ENCODE measurements around the gene DGKQ.
A peak's percentile ranks its signal among the peaks of the same experiment; 100 is the strongest.
"Not testable (repeated sequence)": the region's sequence is repeated elsewhere in the genome, so short reads cannot be mapped to it uniquely, and the experiment has no call there.

The DGKQ gene

DNA sequence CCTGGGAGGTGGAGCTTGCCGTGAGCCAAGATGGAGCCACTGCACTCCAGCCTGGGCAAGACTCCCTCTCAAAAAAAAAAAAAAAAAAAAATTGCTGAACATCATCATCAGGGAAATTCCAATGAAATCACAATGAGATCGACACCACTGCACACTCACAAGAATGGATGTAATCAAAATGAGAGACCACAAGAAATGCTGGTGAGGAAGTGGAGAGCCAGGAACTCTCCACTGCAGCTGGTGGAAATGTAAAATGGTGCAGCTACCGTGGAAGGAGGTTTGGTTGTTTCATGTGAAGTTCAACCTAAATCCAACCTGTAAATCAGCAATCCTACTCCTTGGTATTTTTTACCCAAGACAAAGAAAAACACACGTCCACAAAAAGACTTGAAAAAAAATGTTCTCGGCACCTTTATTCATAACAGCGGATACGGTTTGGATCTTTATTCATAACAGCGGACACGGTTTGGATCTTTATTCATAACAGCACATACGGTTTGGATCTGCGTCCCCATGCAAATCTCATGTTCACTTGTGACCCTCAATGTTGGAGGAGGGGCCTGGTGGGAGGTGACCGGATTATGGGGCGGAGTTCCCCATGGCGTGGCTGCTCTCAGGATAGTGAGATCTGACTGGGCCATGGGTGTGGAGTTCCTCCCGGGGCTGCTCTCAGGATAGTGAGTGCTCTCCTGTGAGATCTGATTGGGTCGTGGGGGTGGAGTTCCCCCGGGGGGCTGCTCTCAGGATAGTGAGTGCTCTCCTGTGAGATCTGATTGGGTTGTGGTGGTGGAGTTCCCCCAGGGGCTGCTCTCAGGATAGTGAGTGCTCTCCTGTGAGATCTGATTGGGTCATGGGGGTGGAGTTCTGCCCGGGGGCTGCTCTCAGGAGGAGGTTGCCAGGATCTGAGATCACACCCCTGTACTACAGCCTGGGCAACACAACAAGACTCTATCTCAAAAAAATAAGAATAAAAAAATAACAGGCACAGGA lies 49.0 kb downstream of the DGKQ start:
- WGBS (ENCODE audit: extremely low coverage, insufficient coverage, insufficient read length) = no CpG with 5 or more reads among the region's 18 CpGs
- no peak overlapping the region for H4K91ac ChIP-seq (ENCODE audit: low read depth, low read length)
- no peak overlapping the region for H2BK120ac ChIP-seq (ENCODE audit: insufficient read depth, low read length, poor library complexity)
- no peak overlapping the region for H4K8ac ChIP-seq (ENCODE audit: low read depth, low read length)
- no peak overlapping the region for H3K14ac ChIP-seq (ENCODE audit: low read length)
- H3K27ac ChIP-seq (ENCODE audit: low read depth, low read length) = no peak overlapping the region
- no peak overlapping the region for H2AFZ ChIP-seq (ENCODE audit: insufficient read depth, low read length, poor library complexity)
- peaks cover 2 to 4% of the 10 kb centered on the region in 2 experiments for H3K4me1 ChIP-seq (ENCODE audit: control insufficient read depth in 1 of 2, insufficient read depth in 2 of 2, low read length in 2 of 2)
- peaks cover 12% of the 10 kb centered on the region for H3K79me2 ChIP-seq (ENCODE audit: control insufficient read depth, insufficient read depth, low read length, poor library complexity)
- no peak overlapping the region for H4K12ac ChIP-seq (ENCODE audit: low read depth, low read length)
- H3K4ac ChIP-seq (ENCODE audit: low read depth, low read length) = peak overlapping the region; percentile 52
- H3K23ac ChIP-seq (ENCODE audit: low read length) = no peak overlapping the region
- H2AK5ac ChIP-seq (ENCODE audit: low read length) = no peak overlapping the region
- no peak overlapping the region for H2BK5ac ChIP-seq (ENCODE audit: low read depth, low read length, poor library complexity)
- H3K4me3 ChIP-seq (ENCODE audit: low read depth, low read length) = no peak overlapping the region
- no peak overlapping the region for H3K9ac ChIP-seq (ENCODE audit: low read length)
- no peak overlapping the region for H2BK12ac ChIP-seq (ENCODE audit: low read length)
- no peaks in the 10 kb centered on the region for H3K79me1 ChIP-seq (ENCODE audit: low read length)
- no peak overlapping the region for H3K4me2 ChIP-seq (ENCODE audit: low read length)
- peaks cover 0 to 8% of the 10 kb centered on the region in 2 experiments for H3K36me3 ChIP-seq (ENCODE audit: control insufficient read depth in 1 of 2, insufficient read depth in 2 of 2, low read length in 2 of 2)
- H3K18ac ChIP-seq (ENCODE audit: low read length) = no peak overlapping the region
- peaks cover 2% of the 10 kb centered on the region for H3K9me3 ChIP-seq (ENCODE audit: insufficient read depth, low read depth, low read length)
- no peaks in the 10 kb centered on the region for H3K27me3 ChIP-seq (ENCODE audit: insufficient read depth, low read length)
- no peak for DNase-seq

DNA sequence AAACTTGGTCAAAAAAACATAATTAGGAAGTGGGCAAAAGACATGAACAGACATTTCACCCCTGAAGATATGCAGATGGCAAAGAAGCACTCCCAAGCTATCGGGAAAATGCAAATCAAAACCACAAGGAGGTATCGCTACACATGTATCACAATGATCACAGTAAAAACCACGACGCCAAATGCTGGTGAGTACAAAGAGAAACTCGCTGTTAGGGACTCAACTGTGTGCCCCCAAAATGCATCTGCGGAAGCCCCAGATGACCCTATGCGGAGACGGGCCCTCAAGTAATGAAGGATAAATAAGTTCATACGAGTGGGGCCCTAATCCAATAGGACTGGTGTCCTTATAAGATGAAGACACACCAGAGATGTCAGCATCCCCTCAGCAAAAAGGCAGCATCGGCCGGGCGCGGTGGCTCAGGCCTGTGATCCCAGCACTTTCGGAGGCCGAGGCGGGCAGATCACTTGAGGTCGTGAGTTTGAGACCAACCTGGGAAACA lies 51.5 kb downstream of the DGKQ start:
- Histone ChIP-seq H3K14ac (ENCODE audit: low read length) (no peak overlapping the region), H3K4me1 (ENCODE audit: control insufficient read depth in 1 of 2, insufficient read depth in 2 of 2, low read length in 2 of 2) (peaks cover 3 to 4% of the 10 kb centered on the region in 2 experiments), H3K9me3 (ENCODE audit: insufficient read depth, low read depth, low read length) (peaks cover 3% of the 10 kb centered on the region), H3K79me2 (ENCODE audit: control insufficient read depth, insufficient read depth, low read length, poor library complexity) (peaks cover 9% of the 10 kb centered on the region), H3K79me1 (ENCODE audit: low read length) (no peaks in the 10 kb centered on the region), H3K36me3 (ENCODE audit: control insufficient read depth in 1 of 2, insufficient read depth in 2 of 2, low read length in 2 of 2) (peaks cover 0 to 3% of the 10 kb centered on the region in 2 experiments), H4K91ac (ENCODE audit: low read depth, low read length) (no peak overlapping the region), H2AFZ (ENCODE audit: insufficient read depth, low read length, poor library complexity) (no peak overlapping the region), H3K4me2 (ENCODE audit: low read length) (no peak overlapping the region), H4K12ac (ENCODE audit: low read depth, low read length) (no peak overlapping the region), H3K27ac (ENCODE audit: low read depth, low read length) (no peak overlapping the region), H3K4ac (ENCODE audit: low read depth, low read length) (peak overlapping the region; percentile 59), H3K18ac (ENCODE audit: low read length) (no peak overlapping the region), H3K9ac (ENCODE audit: low read length) (no peak overlapping the region), H2BK12ac (ENCODE audit: low read length) (no peak overlapping the region), H3K27me3 (ENCODE audit: insufficient read depth, low read length) (no peaks in the 10 kb centered on the region), H2BK5ac (ENCODE audit: low read depth, low read length, poor library complexity) (no peak overlapping the region), H3K4me3 (ENCODE audit: low read depth, low read length) (no peak overlapping the region), H2AK5ac (ENCODE audit: low read length) (no peak overlapping the region), H2BK120ac (ENCODE audit: insufficient read depth, low read length, poor library complexity) (no peak overlapping the region), H4K8ac (ENCODE audit: low read depth, low read length) (no peak overlapping the region), H3K23ac (ENCODE audit: low read length) (no peak overlapping the region)
- no CpG with 5 or more reads among the region's 17 CpGs for whole genome bisulfite sequencing (ENCODE audit: extremely low coverage, insufficient coverage, insufficient read length)
- no peak for DNase-seq

DNA sequence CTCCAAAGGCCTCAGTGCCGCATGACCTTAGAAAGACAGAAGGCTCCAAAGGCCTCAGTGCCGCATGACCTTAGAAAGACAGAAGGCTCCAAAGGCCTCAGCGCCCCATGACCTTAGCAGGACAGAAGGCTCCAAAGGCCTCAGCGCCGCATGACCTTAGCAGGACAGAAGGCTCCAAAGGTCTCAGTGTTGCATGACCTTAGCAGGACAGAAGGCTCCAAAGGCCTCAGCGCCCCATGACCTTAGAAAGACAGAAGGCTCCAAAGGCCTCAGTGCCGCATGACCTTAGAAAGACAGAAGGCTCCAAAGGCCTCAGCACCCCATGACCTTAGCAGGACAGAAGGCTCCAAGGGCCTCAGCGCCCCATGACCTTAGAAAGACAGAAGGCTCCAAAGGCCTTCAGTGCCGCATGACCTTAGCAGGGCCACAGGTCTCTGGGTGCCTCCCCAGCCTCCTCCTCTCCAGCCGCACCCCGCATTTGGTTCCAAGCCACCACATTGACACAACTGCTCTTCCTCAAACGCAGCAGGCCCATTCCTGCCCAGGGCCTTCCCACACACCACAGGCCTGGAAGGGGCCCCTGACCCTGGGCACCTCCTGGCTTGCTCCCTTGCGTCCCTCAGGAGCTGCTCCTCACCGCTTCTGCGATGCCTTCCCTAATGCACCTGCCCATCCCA lies 54.2 kb downstream of the DGKQ start:
- H4K12ac ChIP-seq (ENCODE audit: low read depth, low read length) = not testable (repeated sequence)

DNA sequence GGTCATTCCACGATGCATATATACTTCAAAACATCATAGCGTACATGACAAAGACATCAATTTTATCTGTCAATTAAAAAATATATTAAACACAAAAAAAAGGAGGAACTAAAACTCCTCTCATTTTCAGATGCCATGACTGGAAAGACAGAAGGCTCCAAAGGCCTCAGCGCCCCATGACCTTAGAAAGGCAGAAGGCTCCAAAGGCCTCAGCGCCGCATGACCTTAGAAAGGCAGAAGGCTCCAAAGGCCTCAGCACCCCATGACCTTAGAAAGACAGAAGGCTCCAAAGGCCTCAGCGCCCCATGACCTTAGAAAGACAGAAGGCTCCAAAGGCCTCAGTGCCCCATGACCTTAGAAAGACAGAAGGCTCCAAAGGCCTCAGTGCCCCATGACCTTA lies 54.8 kb downstream of the DGKQ start:
- not testable (repeated sequence) for H3K23ac ChIP-seq (ENCODE audit: low read length); H3K4me3 ChIP-seq (ENCODE audit: low read depth, low read length); H3K9ac ChIP-seq (ENCODE audit: low read length); H3K36me3 ChIP-seq (ENCODE audit: control insufficient read depth in 1 of 2, insufficient read depth in 2 of 2, low read length in 2 of 2); H2AK5ac ChIP-seq (ENCODE audit: low read length); H3K18ac ChIP-seq (ENCODE audit: low read length); H3K14ac ChIP-seq (ENCODE audit: low read length); H3K4me2 ChIP-seq (ENCODE audit: low read length); H2AFZ ChIP-seq (ENCODE audit: insufficient read depth, low read length, poor library complexity); DNase-seq; H3K4me1 ChIP-seq (ENCODE audit: control insufficient read depth in 1 of 2, insufficient read depth in 2 of 2, low read length in 2 of 2); H3K27me3 ChIP-seq (ENCODE audit: insufficient read depth, low read length); H3K79me1 ChIP-seq (ENCODE audit: low read length); H2BK5ac ChIP-seq (ENCODE audit: low read depth, low read length, poor library complexity); H3K27ac ChIP-seq (ENCODE audit: low read depth, low read length); H4K8ac ChIP-seq (ENCODE audit: low read depth, low read length); H3K9me3 ChIP-seq (ENCODE audit: insufficient read depth, low read depth, low read length); H2BK120ac ChIP-seq (ENCODE audit: insufficient read depth, low read length, poor library complexity); H2BK12ac ChIP-seq (ENCODE audit: low read length); H4K91ac ChIP-seq (ENCODE audit: low read depth, low read length); H4K12ac ChIP-seq (ENCODE audit: low read depth, low read length)
- peak overlapping the region; percentile 52 for H3K4ac ChIP-seq (ENCODE audit: low read depth, low read length)
- H3K79me2 ChIP-seq (ENCODE audit: control insufficient read depth, insufficient read depth, low read length, poor library complexity) = peaks cover 13% of the 10 kb centered on the region
- WGBS (ENCODE audit: extremely low coverage, insufficient coverage, insufficient read length) = no CpG with 5 or more reads among the region's 6 CpGs

More for the DNA sequence above, 54.2 kb downstream of the DGKQ start:
- not testable (repeated sequence) for H3K23ac ChIP-seq (ENCODE audit: low read length); H2BK120ac ChIP-seq (ENCODE audit: insufficient read depth, low read length, poor library complexity); H3K14ac ChIP-seq (ENCODE audit: low read length); DNase-seq; H2AFZ ChIP-seq (ENCODE audit: insufficient read depth, low read length, poor library complexity); H3K18ac ChIP-seq (ENCODE audit: low read length); H4K91ac ChIP-seq (ENCODE audit: low read depth, low read length); H2AK5ac ChIP-seq (ENCODE audit: low read length); H3K9ac ChIP-seq (ENCODE audit: low read length); H3K4me1 ChIP-seq (ENCODE audit: control insufficient read depth in 1 of 2, insufficient read depth in 2 of 2, low read length in 2 of 2); H4K8ac ChIP-seq (ENCODE audit: low read depth, low read length); H2BK5ac ChIP-seq (ENCODE audit: low read depth, low read length, poor library complexity); H3K79me1 ChIP-seq (ENCODE audit: low read length); H2BK12ac ChIP-seq (ENCODE audit: low read length); H3K4me3 ChIP-seq (ENCODE audit: low read depth, low read length); H3K4me2 ChIP-seq (ENCODE audit: low read length); H3K27me3 ChIP-seq (ENCODE audit: insufficient read depth, low read length); H3K9me3 ChIP-seq (ENCODE audit: insufficient read depth, low read depth, low read length); H3K27ac ChIP-seq (ENCODE audit: low read depth, low read length); H3K36me3 ChIP-seq (ENCODE audit: control insufficient read depth in 1 of 2, insufficient read depth in 2 of 2, low read length in 2 of 2)
- H3K79me2 ChIP-seq (ENCODE audit: control insufficient read depth, insufficient read depth, low read length, poor library complexity) = peaks cover 13% of the 10 kb centered on the region
- H3K4ac ChIP-seq (ENCODE audit: low read depth, low read length) = peak overlapping the region; percentile 74
- no CpG with 5 or more reads among the region's 15 CpGs for WGBS (ENCODE audit: extremely low coverage, insufficient coverage, insufficient read length)

Measured in trophoblast cell (in vitro differentiated cells and primary cell).